Hepatocyte (in vitro differentiated cells): Measurements from ENCODE around the gene GPN1. TPM values are rescaled to one million over a fixed set of nuclear protein-coding genes. Genes with fewer than 3 reads are reported as not detected.

ENCODE experiments used
- DNase-seq: peaks from one replicate; pipeline ENCODE4 v3.0.0-alpha.2; 2016; ENCODE audit warnings: low spot score
- H2AFZ ChIP-seq: fragments of 200-600 bp; sonication (generic); 2 replicates; pipeline ENCODE4 v1.6.0; 2016; ENCODE audit warnings: antibody characterized with exemption, mild to moderate bottlenecking
- H3K27ac ChIP-seq: fragments of 200-600 bp; sonication (generic); 2 replicates; pipeline ENCODE4 v1.5.1; 2016; ENCODE audit warnings: mild to moderate bottlenecking
- H3K27me3 ChIP-seq: fragments of 200-600 bp; sonication (generic); 2 replicates; pipeline ENCODE4 v1.6.1; 2016
- H3K36me3 ChIP-seq: fragments of 200-600 bp; sonication (generic); replicated peaks from 2 replicates; pipeline ENCODE4 v1.5.1; 2016; ENCODE audit warnings: low read depth; ENCODE audit not compliant: insufficient read depth
- H3K4me1 ChIP-seq: fragments of 200-600 bp; sonication (generic); 2 replicates; pipeline ENCODE4 v1.5.1; 2016; ENCODE audit warnings: mild to moderate bottlenecking, moderate library complexity; ENCODE audit not compliant: insufficient read depth
- H3K4me2 ChIP-seq: fragments of 200-600 bp; sonication (generic); 2 replicates; pipeline ENCODE4 v1.6.0; 2016
- H3K4me3 ChIP-seq: fragments of 200-600 bp; sonication (generic); 2 replicates; pipeline ENCODE4 v1.5.1; 2016; ENCODE audit warnings: mild to moderate bottlenecking
- H3K79me2 ChIP-seq: fragments of 200-600 bp; sonication (generic); 2 replicates; pipeline ENCODE4 v1.6.0; 2017; ENCODE audit warnings: mild to moderate bottlenecking
- H3K9me2 ChIP-seq: fragments of 200-600 bp; sonication (generic); replicated peaks from 2 replicates; pipeline ENCODE4 v1.6.0; 2017; ENCODE audit warnings: mild to moderate bottlenecking; ENCODE audit not compliant: insufficient read depth
- H3K9me3 ChIP-seq: fragments of 200-600 bp; sonication (generic); 2 replicates; pipeline ENCODE4 v1.5.1; 2016; ENCODE audit warnings: low read depth, mild to moderate bottlenecking
- H4K20me1 ChIP-seq: fragments of 200-600 bp; sonication (generic); 2 replicates; pipeline ENCODE4 v1.6.0; 2016; ENCODE audit warnings: mild to moderate bottlenecking; ENCODE audit not compliant: insufficient read depth, poor library complexity, severe bottlenecking
- CTCF ChIP-seq: fragments of 200-600 bp; sonication (generic); IDR thresholded peaks from 2 replicates; pipeline ENCODE4 v1.5.1; 2016; ENCODE audit warnings: antibody characterized with exemption, mild to moderate bottlenecking; ENCODE audit not compliant: poor library complexity
- EZH2 ChIP-seq: fragments of 200-600 bp; sonication (generic); IDR thresholded peaks from 2 replicates; pipeline ENCODE4 v1.6.1; 2016; ENCODE audit warnings: antibody characterized with exemption, mild to moderate bottlenecking, borderline replicate concordance
- EZH2phosphoT487 ChIP-seq: fragments of 200-600 bp; sonication (generic); IDR thresholded peaks from one replicate; pipeline ENCODE4 v1.6.1; 2018; ENCODE audit warnings: antibody characterized with exemption, mild to moderate bottlenecking, low read depth, moderate library complexity; ENCODE audit not compliant: unreplicated experiment, severe bottlenecking
- WGBS: methylation state at CpG from one replicate; pipeline ENCODE4 v1.1.6; 2016; ENCODE audit warnings: low lambda C conversion rate; ENCODE audit errors: missing lambda C conversion rate; 5-methylcytosine and 5-hydroxymethylcytosine counted together
- polyA plus RNA-seq: library from polyadenylated mRNA; unstranded; fragments of >200 nt; fragmentation: Nextera tagmentation; extraction: Ambion mirVana; gene quantifications from 2 replicates; pipeline ENCODE4 v1.2.1, GENCODE V29; 2016
- total RNA-seq: library from RNA; depleted of rRNA; stranded (reverse); fragments of >200 nt; gene quantifications from 2 replicates; pipeline ENCODE4 v1.2.3, GENCODE V29; 2014

Gene GPN1
- total RNA-seq = 35.8 and 36.5 TPM in 2 replicates
- 30.1 and 46.7 TPM in 2 replicates for polyA plus RNA-seq

GRCh38 chr2:27628767-27629709, at the start of gene GPN1, which contains the start of gene CCDC121:
Gene GPN1, plus strand, starts transcription at chr2:27629050. Its CDS starts 9 bp downstream, at chr2:27629059.
Gene CCDC121, minus strand, starts transcription at chr2:27629012. Its CDS starts 1,213 bp downstream, at chr2:27627799.
- peak within 1 kb of the TSS; percentile 82 for H3K4me2 ChIP-seq
- no peaks in the 10 kb centered on the region for H3K27me3 ChIP-seq
- peak within 1 kb of the TSS; percentile 67 for H3K4me3 ChIP-seq
- H3K4me1 ChIP-seq = peaks cover 14% of the 10 kb centered on the region
- TF ChIP-seq CTCF = no peak
- TF ChIP-seq EZH2 = no peak
- no peak for TF ChIP-seq EZH2phosphoT487
- no peaks in the 10 kb centered on the region for H3K9me3 ChIP-seq
- 2% methylated on average over 44 of the region's 44 CpGs for WGBS
- H3K36me3 ChIP-seq = no peaks in the 10 kb centered on the region
- H2AFZ ChIP-seq = peak within 1 kb of the TSS; percentile 93
- H3K27ac ChIP-seq = peak within 1 kb of the TSS; percentile 88
- H3K9me2 ChIP-seq = peaks cover 5% of the 10 kb centered on the region
- peaks cover 13% of the 10 kb centered on the region for H3K79me2 ChIP-seq
- peak; percentile 94 for DNase-seq
- no peaks in the 10 kb centered on the region for H4K20me1 ChIP-seq

GRCh38 chr2:27581417-27582128, 47.3 kb upstream of the GPN1 start:
- H4K20me1 ChIP-seq = peaks cover 4% of the 10 kb centered on the region
- H3K9me3 ChIP-seq = peaks cover 15% of the 10 kb centered on the region
- no peaks in the 10 kb centered on the region for H3K9me2 ChIP-seq
- H3K27me3 ChIP-seq = no peaks in the 10 kb centered on the region
- peaks cover 15% of the 10 kb centered on the region for H3K4me1 ChIP-seq
- H2AFZ ChIP-seq = no peak overlapping the region
- WGBS = over 99% methylated on average over 19 of the region's 19 CpGs
- H3K4me3 ChIP-seq = no peak overlapping the region
- DNase-seq = no peak
- no peak for TF ChIP-seq CTCF
- TF ChIP-seq EZH2 = no peak
- no peak for TF ChIP-seq EZH2phosphoT487
- no peak overlapping the region for H3K4me2 ChIP-seq
- H3K27ac ChIP-seq = no peak overlapping the region
- H3K36me3 ChIP-seq = no peaks in the 10 kb centered on the region
- peaks cover 34% of the 10 kb centered on the region for H3K79me2 ChIP-seq

GRCh38 chr2:27582129-27582694, 46.6 kb upstream of the GPN1 start:
- TF ChIP-seq EZH2 = no peak
- TF ChIP-seq EZH2phosphoT487 = no peak
- TF ChIP-seq CTCF = no peak
- Histone ChIP-seq H3K36me3 (no peaks in the 10 kb centered on the region), H3K79me2 (peaks cover 40% of the 10 kb centered on the region), H3K4me3 (peak overlapping the region; percentile 29), H3K9me2 (no peaks in the 10 kb centered on the region), H3K9me3 (peaks cover 8% of the 10 kb centered on the region), H2AFZ (peak overlapping the region; percentile 94), H3K4me2 (peak overlapping the region; percentile 94), H3K27me3 (no peaks in the 10 kb centered on the region), H4K20me1 (peaks cover 4% of the 10 kb centered on the region), H3K27ac (peak overlapping the region; percentile 80), H3K4me1 (peaks cover 15% of the 10 kb centered on the region)
- no peak for DNase-seq
- WGBS = 94% methylated on average over 16 of the region's 16 CpGs
